Chondrocyte (in vitro differentiated cells): Measurements from ENCODE around the gene GGACT. TPM values are rescaled to one million over a fixed set of nuclear protein-coding genes. Genes with fewer than 3 reads are reported as not detected.

Experiments used
- DNase-seq: peaks from one replicate; pipeline ENCODE4 v3.0.0; 2021; ENCODE audit warnings: mixed read lengths, low spot score
- H3K27ac Mint-ChIP-seq: one replicate; pipeline ENCODE4 v1.8.0; 2021; ENCODE audit warnings: mild to moderate bottlenecking, moderate library complexity, mixed read lengths; ENCODE audit not compliant: unreplicated experiment
- H3K27me3 Mint-ChIP-seq: 2 replicates; pipeline ENCODE4 v1.8.0; 2021; ENCODE audit warnings: low read depth, mixed read lengths
- H3K36me3 Mint-ChIP-seq: 2 replicates; pipeline ENCODE4 v1.8.0; 2021; ENCODE audit warnings: low read depth, mixed read lengths
- H3K4me1 Mint-ChIP-seq: 2 replicates; pipeline ENCODE4 v1.8.0; 2021; ENCODE audit warnings: low read depth, mild to moderate bottlenecking, mixed read lengths
- H3K4me3 Mint-ChIP-seq: one replicate; pipeline ENCODE4 v1.8.0; 2021; ENCODE audit warnings: mild to moderate bottlenecking, moderate library complexity, mixed read lengths; ENCODE audit not compliant: unreplicated experiment
- H3K9me3 Mint-ChIP-seq: 2 replicates; pipeline ENCODE4 v1.8.0; 2021; ENCODE audit warnings: low read depth, mixed read lengths
- CTCF ChIP-seq: fragments of 200-600 bp; sonication (generic); IDR thresholded peaks from 2 replicates; pipeline ENCODE4 v1.5.0; 2021; ENCODE audit warnings: antibody characterized with exemption, mild to moderate bottlenecking, moderate library complexity
- total RNA-seq: library from RNA; stranded (reverse); gene quantifications from 3 replicates; pipeline ENCODE4 v1.2.1, GENCODE V29; 2021

GGACT gene
- total RNA-seq, 1 donor from 2014 or later: 11.3 TPM

GRCh38 chr13:100490692-100491091, 97.9 kb downstream of the GGACT start:
- H3K27me3 Mint-ChIP-seq: no peaks in the 10 kb centered on the region
- H3K4me1 Mint-ChIP-seq: peaks cover 26% of the 10 kb centered on the region
- TF ChIP-seq CTCF: no peak
- DNase-seq: no peak
- peak overlapping the region; percentile 76 for H3K27ac Mint-ChIP-seq
- H3K36me3 Mint-ChIP-seq: peaks cover 1% of the 10 kb centered on the region
- no peak overlapping the region for H3K4me3 Mint-ChIP-seq
- H3K9me3 Mint-ChIP-seq: no peaks in the 10 kb centered on the region

- H3K27me3 Mint-ChIP-seq: no peaks in the 10 kb centered on the region
- H3K27ac Mint-ChIP-seq: no peak overlapping the region
- H3K4me3 Mint-ChIP-seq: no peak overlapping the region
- no peak for DNase-seq
- no peaks in the 10 kb centered on the region for H3K9me3 Mint-ChIP-seq
- H3K4me1 Mint-ChIP-seq: peaks cover 12% of the 10 kb centered on the region
- no peaks in the 10 kb centered on the region for H3K36me3 Mint-ChIP-seq
- no peak for TF ChIP-seq CTCF
These were observed 103.3 kb downstream of the GGACT start for GRCh38 chr13:100485265-100485664.

- Mint-ChIP-seq H3K36me3 (no peaks in the 10 kb centered on the region), H3K4me1 (peaks cover 10% of the 10 kb centered on the region), H3K27ac (peak overlapping the region; percentile 39), H3K4me3 (no peak overlapping the region), H3K27me3 (no peaks in the 10 kb centered on the region), H3K9me3 (no peaks in the 10 kb centered on the region)
- no peak for TF ChIP-seq CTCF
- DNase-seq: no peak
These were observed 103.9 kb downstream of the GGACT start for GRCh38 chr13:100484702-100485101.

- no peak for TF ChIP-seq CTCF
- H3K36me3 Mint-ChIP-seq: no peaks in the 10 kb centered on the region
- no peak overlapping the region for H3K4me3 Mint-ChIP-seq
- H3K27ac Mint-ChIP-seq: no peak overlapping the region
- H3K9me3 Mint-ChIP-seq: no peaks in the 10 kb centered on the region
- H3K27me3 Mint-ChIP-seq: no peaks in the 10 kb centered on the region
- no peak for DNase-seq
- peaks cover 7% of the 10 kb centered on the region for H3K4me1 Mint-ChIP-seq
These were observed 104.7 kb downstream of the GGACT start for GRCh38 chr13:100483841-100484381.

GRCh38 chr13:100483139-100483538, 105.5 kb downstream of the GGACT start:
- DNase-seq: no peak
- peaks cover 7% of the 10 kb centered on the region for H3K4me1 Mint-ChIP-seq
- H3K9me3 Mint-ChIP-seq: no peaks in the 10 kb centered on the region
- H3K27ac Mint-ChIP-seq: no peak overlapping the region
- no peak overlapping the region for H3K4me3 Mint-ChIP-seq
- no peaks in the 10 kb centered on the region for H3K27me3 Mint-ChIP-seq
- H3K36me3 Mint-ChIP-seq: no peaks in the 10 kb centered on the region
- no peak for TF ChIP-seq CTCF
